Epithelial cell of esophagus (primary cell): Measurements from ENCODE around the gene GLI2.

Source experiments
- DNase-seq: peaks from one replicate; pipeline ENCODE4 v3.0.0; 2010; ENCODE audit warnings: low read depth
- H3K4me3 ChIP-seq: 2 replicates; pipeline ENCODE4 v1.5.1; 2011; ENCODE audit warnings: mild to moderate bottlenecking, low read length, control low read depth
- TF ChIP-seq, protein P1 (sequence below): IDR thresholded peaks from 2 replicates; pipeline ENCODE4 v1.5.1; 2011; ENCODE audit warnings: low read depth, mild to moderate bottlenecking, low read length, control low read depth, inconsistent platforms; ENCODE audit not compliant: insufficient read depth; ENCODE audit errors: missing control alignments

The GLI2 gene

DNA sequence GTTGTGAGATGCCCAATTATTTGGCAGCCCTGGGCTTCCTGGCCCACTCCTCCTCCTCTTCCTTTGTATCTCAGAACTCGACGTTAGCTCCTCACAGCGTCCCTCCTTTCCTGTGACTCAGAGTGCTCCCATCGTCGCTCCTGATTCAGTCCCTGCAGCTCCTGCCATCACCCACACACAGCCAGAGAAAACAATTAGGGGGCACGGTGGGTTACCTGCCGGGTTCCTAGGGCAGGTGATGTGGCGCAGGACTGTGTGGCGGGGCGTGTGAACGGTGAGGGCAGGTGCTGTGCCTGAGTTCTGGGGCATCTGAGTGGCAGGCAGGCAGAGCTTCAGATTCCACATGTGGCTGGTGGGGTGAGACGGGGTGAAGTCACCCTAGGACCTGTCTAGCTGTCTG, 42.6 kb downstream of the GLI2 start:
- TF ChIP-seq, protein P1, sequence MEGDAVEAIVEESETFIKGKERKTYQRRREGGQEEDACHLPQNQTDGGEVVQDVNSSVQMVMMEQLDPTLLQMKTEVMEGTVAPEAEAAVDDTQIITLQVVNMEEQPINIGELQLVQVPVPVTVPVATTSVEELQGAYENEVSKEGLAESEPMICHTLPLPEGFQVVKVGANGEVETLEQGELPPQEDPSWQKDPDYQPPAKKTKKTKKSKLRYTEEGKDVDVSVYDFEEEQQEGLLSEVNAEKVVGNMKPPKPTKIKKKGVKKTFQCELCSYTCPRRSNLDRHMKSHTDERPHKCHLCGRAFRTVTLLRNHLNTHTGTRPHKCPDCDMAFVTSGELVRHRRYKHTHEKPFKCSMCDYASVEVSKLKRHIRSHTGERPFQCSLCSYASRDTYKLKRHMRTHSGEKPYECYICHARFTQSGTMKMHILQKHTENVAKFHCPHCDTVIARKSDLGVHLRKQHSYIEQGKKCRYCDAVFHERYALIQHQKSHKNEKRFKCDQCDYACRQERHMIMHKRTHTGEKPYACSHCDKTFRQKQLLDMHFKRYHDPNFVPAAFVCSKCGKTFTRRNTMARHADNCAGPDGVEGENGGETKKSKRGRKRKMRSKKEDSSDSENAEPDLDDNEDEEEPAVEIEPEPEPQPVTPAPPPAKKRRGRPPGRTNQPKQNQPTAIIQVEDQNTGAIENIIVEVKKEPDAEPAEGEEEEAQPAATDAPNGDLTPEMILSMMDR: no peak

DNA sequence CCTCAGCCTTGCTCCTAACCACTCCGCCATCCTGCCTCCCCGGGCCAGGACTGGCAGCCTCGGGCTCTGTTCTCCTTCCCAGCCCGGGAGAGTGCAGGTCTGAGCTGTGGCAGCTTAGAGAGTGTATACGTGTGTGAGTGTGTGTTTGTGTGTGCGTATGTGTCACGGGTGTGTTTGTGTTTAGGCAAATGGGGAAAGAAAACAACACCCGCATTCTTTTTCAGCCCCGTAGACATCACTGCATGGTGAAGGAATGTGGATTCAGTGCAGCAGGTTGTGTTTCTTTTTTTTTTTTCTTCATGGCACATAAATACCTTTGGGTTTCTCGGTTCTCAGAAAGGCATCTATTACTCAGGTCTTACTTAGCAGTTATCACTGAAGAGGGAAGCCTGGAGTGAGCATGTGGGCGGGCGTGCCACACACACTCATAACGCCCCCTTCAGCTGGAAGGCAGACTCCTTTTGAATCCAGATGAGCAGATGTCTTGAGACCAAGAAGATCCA, 44.2 kb downstream of the GLI2 start:
- no peak overlapping the region for H3K4me3 ChIP-seq
- TF ChIP-seq, protein P1: no peak
- peak; percentile 53 for DNase-seq

More for the DNA sequence above, 42.6 kb downstream of the GLI2 start:
- H3K4me3 ChIP-seq: no peak overlapping the region
- DNase-seq: no peak

DNA sequence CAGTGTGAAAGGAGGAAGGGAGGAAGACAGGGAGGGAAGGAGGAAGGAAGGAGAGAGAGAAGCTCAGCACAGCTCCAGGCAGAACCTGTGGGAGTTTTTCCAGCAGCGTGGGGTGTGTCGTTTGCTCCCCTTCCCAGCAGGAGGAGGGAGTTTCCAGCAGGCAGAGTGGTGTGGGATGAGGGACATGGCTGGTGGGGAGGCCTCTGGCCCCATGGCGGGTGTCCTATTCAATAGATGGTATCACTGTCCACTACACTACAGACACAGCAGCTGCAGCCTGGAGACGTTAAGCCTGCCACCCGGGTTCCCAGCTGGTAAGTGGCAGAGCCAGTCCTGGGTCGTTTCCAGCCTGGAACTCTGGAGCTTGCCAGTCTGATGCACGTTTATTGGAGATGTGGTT, 44.7 kb downstream of the GLI2 start:
- H3K4me3 ChIP-seq: no peak overlapping the region
- DNase-seq: no peak
- TF ChIP-seq, protein P1: no peak

DNA sequence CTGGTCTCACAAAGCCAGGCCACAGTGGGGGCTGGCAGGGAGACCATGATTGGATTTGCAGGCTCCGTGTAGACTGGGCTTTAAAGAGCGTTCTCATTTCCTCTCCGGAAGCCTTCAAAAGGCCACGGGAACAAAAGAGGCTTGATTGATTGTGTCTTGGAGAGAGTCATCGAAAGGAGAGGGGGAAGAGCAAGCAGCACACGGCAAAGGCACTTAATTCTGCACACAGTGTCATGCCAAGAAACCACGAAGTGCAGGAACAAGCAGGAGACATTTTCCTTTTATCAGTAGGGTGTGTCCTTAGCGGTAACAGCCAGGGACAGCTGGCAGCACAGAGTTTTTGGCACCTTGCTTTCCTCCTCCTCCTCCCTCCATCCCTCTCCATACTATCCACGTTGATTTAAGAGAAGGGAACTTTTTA, 47.7 kb downstream of the GLI2 start:
- no peak overlapping the region for H3K4me3 ChIP-seq
- DNase-seq: no peak
- TF ChIP-seq, protein P1: no peak

DNA sequence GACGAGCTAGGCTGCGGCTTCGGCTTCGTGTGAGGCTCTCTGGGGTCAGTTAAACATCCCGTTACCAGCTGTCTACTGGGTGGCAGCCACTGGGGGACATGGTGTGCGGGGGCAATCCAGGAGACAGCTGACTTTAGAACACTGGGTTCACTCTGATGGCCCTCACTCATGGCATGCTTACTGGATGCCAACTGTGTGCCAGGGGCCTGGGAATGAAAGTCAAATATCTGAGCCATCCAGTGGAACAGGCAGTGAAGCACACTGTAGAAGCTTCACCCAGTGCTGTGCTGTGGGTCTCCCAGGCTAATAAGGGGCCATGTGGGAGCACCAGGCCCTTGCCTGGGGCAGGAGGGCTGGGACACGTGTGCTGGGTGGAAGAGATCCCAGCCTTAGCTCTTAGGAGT, 48.3 kb downstream of the GLI2 start:
- TF ChIP-seq, protein P1: no peak
- no peak overlapping the region for H3K4me3 ChIP-seq
- DNase-seq: no peak
